GM19035 (cell line): ENCODE measurements around the gene NAAA.
"Not testable (repeated sequence)": the region's sequence is repeated elsewhere in the genome, so short reads cannot be mapped to it uniquely, and the experiment has no call there.

Experiments used
- ATAC-seq: cut with Tn5 transposase; IDR thresholded peaks from one replicate; pipeline ENCODE4 v1.9.1; 2021; ENCODE audit not compliant: unreplicated experiment

Gene NAAA

GRCh38 chr4:75920327-75920726 lies 20.5 kb downstream of the NAAA start:
- ATAC-seq: no peak

- ATAC-seq: no peak
These were observed 20.9 kb downstream of the NAAA start for GRCh38 chr4:75919920-75920319.

DNA sequence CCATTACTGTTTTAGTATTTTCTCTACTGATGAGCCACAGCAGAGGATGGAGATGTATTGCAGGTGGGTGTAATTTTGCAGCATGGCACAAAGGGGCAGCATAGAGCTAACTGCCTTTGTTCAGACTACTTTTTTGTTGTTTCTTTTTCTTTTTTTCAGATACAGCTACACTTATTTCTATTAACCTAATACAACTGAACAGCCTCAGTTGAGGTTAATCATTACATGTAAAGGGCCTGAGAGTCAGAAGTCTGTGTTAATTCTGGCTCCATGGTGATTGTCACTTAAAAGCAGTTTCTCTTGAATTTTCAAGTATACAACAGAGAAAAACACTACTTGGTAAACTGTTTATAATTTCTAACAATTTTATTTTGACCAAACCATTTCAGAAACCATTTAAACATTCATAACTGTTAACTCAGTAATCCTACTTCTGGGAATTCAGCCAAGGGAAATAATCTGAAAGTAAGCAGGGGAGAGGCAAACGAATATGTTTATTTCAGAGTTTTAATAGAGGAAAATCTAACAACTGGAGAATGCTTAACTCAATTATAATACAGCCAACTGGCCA lies 24.6 kb downstream of the NAAA start:
- ATAC-seq: no peak

DNA sequence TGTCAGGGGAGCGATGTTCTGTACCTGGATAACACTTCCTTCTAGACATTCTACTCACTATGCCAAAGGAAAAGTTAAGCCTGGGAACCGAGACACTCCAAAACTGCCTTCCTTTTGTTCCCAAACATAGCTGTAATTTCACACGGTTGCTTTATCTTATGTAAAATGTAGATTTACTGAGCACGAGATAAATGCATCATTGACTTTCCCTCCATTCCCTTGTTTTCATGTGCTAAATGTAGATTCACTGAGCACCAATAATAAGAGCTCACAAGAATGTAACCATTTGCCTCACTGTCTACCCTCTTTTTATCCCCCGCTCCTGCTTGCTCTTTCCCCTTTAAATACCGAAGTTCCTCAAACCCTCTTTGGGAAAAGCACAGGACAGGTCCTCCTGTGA lies 27.8 kb downstream of the NAAA start:
- no peak for ATAC-seq

- ATAC-seq: not testable (repeated sequence)
These were observed 30.0 kb downstream of the NAAA start for GRCh38 chr4:75910831-75911230.

GRCh38 chr4:75909405-75909804 lies 31.4 kb downstream of the NAAA start:
- ATAC-seq: no peak

DNA sequence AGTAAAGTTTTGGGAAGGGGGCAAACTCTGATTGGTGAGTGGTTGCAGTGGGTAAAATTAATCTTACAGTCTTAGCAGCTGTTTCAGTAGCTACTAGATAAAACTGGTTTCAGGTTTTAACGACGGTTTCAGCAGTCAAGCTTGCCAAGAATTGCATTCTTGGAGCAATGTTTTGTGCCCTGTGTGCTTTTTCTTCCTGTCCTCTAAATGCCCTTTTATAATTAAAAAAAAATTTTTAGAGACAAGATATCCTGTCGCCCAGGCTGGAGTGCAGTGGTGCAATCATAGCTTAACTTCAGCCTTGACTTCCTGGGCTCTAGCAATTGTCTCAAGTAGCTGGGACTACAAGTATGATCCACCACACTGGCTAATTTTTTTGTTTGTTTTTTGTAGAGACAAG lies 32.3 kb downstream of the NAAA start:
- no peak for ATAC-seq

DNA sequence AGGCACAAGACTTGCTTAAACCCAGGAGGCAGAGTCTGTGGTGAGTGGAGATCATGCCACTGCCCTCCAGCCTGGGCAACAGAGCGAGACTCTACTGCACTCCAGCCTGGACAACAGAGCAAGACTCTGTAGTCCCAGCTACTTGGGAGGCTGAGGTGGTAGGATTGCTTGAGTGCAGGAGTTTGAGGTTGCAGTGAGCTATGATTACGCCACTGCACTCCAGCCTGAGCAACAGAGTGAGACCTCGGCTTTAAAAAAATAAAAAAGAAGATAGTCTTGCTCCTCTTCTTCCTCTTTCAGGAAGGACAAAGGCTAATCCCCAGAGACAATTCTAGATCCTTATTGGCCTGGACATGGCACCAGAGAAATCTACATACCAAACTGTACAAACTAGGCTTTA lies 32.8 kb downstream of the NAAA start:
- no peak for ATAC-seq

DNA sequence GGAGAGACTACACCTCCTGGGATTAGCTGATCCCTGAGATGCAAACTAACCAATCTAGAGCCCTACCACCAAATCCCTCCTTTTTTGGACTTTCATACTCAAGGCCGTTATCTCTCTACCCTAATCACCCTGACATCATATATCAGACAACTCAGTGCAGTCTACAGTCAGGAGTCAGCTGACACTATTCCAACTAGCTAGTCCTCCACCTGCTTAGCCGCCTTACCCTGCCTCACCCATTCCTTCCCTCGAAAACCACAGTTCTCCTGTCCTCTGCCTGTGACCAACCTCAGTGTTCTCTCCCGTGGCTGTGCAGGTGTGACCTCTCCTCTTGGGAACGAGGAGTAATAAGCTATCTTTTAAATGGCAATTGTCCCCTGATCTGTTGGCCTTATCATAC lies 36.7 kb downstream of the NAAA start:
- no peak for ATAC-seq

GRCh38 chr4:75902352-75902751 lies 38.5 kb downstream of the NAAA start, which contains the start of gene PPEF2:
TSS of gene PPEF2 (minus strand) at chr4:75902452. CDS start at chr4:75896325, 6,127 bp downstream.
- ATAC-seq: no peak

GRCh38 chr4:75898536-75898935 lies 42.3 kb downstream of the NAAA start:
- ATAC-seq: no peak

DNA sequence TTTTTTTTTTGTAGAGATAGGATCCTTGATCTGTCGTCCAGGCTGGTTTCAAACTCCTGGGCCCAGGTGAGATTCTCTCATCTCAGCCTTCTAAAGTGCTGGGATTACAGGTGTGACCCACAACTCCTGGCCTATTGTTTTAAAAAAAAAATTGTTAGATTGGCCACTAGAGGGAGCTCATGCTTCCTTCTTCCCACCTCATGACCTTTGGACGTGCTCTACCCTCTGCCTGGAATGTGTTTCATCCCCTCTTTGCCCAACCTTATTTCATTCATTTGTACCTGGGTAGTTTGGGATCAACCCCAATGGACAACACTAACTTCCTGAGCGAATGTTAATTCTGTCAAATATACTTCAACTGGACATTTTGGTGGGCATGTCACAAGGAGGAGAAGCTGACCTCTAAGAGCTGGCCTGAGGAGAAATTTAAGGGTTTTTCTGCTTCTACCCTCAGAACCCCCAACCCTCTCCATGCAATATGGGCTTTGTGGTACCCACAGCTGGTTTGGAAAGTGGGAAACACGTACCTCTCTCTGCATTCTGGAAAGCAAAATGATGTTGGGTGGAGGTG lies 45.0 kb downstream of the NAAA start:
- no peak for ATAC-seq

DNA sequence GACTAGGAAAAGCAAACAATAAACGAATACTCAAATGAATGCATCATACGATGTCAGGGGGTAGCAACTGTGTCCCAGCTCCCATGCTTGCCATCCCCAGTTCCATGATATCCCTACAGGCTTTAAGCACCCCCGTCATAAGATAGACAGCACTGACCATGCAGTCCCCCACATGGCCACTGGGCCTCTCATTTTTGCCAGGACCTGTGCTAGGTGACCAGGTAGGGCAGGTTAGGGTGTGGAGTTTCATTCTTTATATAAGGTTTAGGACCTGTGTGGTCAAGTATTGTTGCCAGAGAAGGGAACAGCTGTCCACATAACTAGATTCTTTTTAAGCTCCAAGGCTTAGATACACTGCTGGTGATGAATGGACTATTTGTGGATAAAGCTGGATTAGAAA lies 48.3 kb downstream of the NAAA start:
- ATAC-seq: no peak

DNA sequence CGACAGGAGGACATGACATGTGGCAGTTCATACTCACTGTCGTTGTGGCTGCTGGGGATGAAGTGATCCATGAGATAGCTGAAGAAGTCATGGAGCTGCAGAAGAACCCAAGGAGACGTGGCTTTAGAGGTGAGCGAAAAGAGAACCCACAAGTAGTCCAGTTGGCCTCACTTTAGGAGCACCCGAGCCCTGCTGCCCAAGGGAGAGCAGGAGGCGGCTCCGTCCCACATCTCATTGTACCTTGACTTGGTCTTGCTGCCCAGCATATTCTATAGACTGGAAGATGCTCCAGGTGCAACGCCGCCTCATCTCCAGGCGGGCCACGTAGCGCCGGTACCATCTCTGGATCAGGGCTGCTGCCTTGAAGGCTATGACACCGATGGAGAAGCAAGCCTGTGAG lies 49.2 kb downstream of the NAAA start:
- no peak for ATAC-seq

- no peak for ATAC-seq
These were observed 51.1 kb downstream of the NAAA start for GRCh38 chr4:75889537-75890199.

- no peak for ATAC-seq
These were observed 54.7 kb downstream of the NAAA start for GRCh38 chr4:75886104-75886503.

- ATAC-seq: no peak
These were observed 59.3 kb downstream of the NAAA start for GRCh38 chr4:75881476-75881875.

- ATAC-seq: no peak
These were observed 60.5 kb downstream of the NAAA start for GRCh38 chr4:75880278-75880677.

GRCh38 chr4:75878246-75878756 lies 62.5 kb downstream of the NAAA start:
- no peak for ATAC-seq

DNA sequence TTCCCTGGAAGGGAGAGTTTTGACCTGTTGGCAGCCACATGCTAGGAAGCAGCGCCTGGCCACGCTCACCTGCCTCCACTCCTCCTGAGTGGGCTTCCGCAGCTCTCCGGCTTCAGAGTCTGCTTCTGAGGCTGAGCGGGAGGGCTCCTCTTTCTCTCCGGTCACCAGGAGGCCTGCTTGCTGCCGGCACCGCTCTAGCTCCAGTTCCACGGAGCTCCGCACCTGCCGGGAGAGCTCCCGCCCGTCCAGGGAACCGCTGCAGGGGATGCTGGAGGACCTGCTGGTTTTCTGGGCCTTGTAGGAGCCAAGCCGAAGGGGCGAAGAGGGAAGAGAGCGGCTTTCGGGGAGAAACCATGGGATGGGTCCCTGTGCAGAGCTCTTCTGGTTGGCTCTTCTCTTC lies 64.6 kb downstream of the NAAA start:
- ATAC-seq: no peak

- ATAC-seq: no peak
These were observed 71.7 kb downstream of the NAAA start for GRCh38 chr4:75869100-75869499.

GRCh38 chr4:75867130-75867529 lies 73.7 kb downstream of the NAAA start:
- no peak for ATAC-seq
